Mesodermal cell (in vitro differentiated cells): ENCODE data around the gene ZCCHC8.
"Not testable (repeated sequence)": the region's sequence is repeated elsewhere in the genome, so short reads cannot be mapped to it uniquely, and the experiment has no call there.

ENCODE experiments used
- H3K27ac ChIP-seq: 2 replicates; pipeline ENCODE4 v1.7.0; 2013; ENCODE audit warnings: mild to moderate bottlenecking, low read depth, low read length, moderate library complexity; ENCODE audit not compliant: severe bottlenecking
- H3K36me3 ChIP-seq: 2 replicates; pipeline ENCODE4 v1.7.1; 2013; ENCODE audit warnings: mild to moderate bottlenecking, low read length, moderate library complexity; ENCODE audit not compliant: control insufficient read depth, insufficient read depth
- H3K4me1 ChIP-seq: one replicate; pipeline ENCODE4 v1.7.1; 2013; ENCODE audit warnings: mild to moderate bottlenecking, low read length; ENCODE audit not compliant: insufficient read depth, control insufficient read depth, poor library complexity, severe bottlenecking
- H3K4me3 ChIP-seq: 2 replicates; pipeline ENCODE4 v1.7.0; 2013; ENCODE audit warnings: low read length, control low read depth, mild to moderate bottlenecking; ENCODE audit not compliant: insufficient read depth, poor library complexity, severe bottlenecking; ENCODE audit errors: extremely low read depth
- H3K9me3 ChIP-seq: 2 replicates; pipeline ENCODE4 v1.7.1; 2013; ENCODE audit warnings: mild to moderate bottlenecking, low read length, moderate library complexity; ENCODE audit not compliant: control insufficient read depth
- WGBS, 2 experiments: methylation state at CpG; one replicate each; pipeline ENCODE4 v1.1.5; 2013; ENCODE audit warnings: missing lambda C conversion rate in 2 of 2; ENCODE audit not compliant: insufficient coverage in 2 of 2; 5-methylcytosine and 5-hydroxymethylcytosine counted together

The ZCCHC8 gene

DNA sequence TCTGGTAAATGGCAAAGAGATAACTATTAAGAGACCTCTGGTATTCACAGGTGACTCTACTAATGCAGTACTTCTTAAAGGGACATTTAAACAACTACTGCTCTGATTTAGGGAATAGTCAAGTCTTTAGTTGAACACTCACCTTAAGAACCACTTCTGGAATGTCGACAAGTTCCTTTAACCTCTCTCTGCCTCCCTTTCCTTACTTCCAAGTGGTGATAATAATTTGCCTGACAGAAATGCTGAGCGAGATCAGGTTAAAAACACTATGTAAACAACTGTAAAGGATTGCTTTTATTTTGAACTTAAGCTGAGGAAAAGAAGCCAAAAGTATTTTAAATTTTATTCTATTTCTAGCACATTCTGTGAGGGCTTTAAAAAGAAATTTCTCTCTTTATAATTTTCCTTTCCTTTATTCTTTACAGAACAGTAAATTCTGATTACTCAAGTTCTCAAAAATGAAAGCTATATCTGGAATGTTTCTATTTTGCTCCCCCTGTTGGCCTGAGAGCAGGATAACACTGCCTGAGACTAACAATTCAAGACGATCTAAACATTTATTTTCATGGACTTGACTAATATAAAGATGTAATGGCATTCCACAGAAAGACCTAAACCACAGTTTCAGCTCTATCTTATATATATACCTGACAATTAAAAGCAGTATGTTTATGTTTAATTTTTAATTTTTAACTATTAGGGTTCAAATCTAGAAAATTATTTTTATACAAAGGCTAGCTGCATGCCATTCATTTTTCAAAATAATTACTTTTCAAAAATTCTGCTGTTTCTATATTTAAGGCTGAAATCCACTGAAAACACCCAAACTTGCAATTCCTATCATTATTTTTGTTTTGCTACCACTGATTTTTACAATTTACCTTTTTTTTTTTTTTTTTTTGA, 29.2 kb downstream of the ZCCHC8 start:
- WGBS, 2 experiments: no CpG with 5 or more reads among the region's 3 CpGs
- no peak overlapping the region for H3K4me3 ChIP-seq

DNA sequence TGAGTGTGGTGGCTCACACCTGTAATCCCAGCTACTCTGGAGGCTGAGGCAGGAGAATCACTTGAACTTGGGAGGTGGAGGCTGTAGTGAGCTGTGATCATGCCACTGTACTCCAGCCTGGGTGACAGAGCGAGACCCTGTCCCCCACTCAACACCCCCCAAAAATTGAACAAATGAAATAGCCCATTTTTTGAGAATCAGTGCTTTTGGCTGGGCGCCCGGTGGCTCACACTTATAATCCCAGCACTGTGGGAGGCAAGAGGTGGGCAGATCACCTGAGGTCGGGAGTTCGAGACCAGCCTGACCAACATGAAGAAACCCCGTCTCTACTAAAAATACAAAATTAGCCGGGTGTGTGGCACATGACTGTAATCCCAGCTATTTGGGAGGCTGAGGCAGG, 30.2 kb downstream of the ZCCHC8 start:
- not testable (repeated sequence) for H3K27ac ChIP-seq, H3K9me3 ChIP-seq, H3K4me3 ChIP-seq, H3K4me1 ChIP-seq
- peaks cover 41% of the 10 kb centered on the region for H3K36me3 ChIP-seq
- WGBS, 2 experiments: 63 to 95% methylated on average over 2 to 6 of the region's 7 CpGs

More for the DNA sequence above, 29.2 kb downstream of the ZCCHC8 start:
- H3K27ac ChIP-seq: peak overlapping the region; percentile 47
- H3K9me3 ChIP-seq: no peaks in the 10 kb centered on the region
- peaks cover 51% of the 10 kb centered on the region for H3K36me3 ChIP-seq
- peaks cover 5% of the 10 kb centered on the region for H3K4me1 ChIP-seq

DNA sequence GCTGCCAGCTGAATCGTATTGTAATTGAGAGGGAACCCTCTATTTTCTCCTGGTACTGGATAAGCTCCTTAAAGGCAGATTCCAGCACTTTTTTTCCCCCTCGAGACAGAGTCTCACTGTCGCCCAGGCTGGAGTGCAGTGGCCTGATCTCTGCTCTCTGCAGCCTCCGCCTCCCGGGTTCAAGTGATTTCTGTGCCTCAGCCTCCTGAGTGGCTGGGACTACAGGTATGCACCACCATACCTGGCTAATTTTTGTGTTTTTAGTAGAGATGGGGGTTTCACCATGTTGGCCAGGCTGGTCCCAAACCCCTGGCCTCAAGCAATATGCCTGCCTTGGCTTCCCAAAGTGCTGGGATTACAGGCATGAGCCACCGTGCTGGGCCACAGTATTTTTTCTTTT, 30.9 kb downstream of the ZCCHC8 start:
- H3K4me1 ChIP-seq: not testable (repeated sequence)
- 97 to 100% methylated on average over 4 of the region's 6 CpGs for WGBS, 2 experiments

DNA sequence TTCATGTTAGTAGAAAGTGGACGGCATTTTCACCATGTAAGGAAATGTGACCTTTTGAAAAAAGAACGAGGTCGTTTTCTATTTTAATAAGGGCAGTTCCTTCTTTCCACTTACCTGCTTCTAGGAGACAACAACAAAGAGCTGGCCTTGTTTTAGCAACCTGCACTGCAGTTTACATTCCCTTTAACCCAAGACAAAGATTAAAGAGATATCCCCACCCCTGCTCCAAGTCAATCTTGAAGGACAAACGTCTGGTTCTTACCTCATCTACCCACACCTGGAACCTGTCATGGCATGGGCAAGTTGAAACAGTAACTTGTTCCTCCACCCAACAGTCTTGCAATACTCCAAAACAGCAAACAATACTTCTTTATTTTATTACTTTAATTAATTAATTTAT, 32.7 kb downstream of the ZCCHC8 start:
- WGBS, 2 experiments: 100% methylated on average over 4 of the region's 4 CpGs
- H3K27ac ChIP-seq: no peak overlapping the region
- peaks cover 8% of the 10 kb centered on the region for H3K4me1 ChIP-seq
- peaks cover 20% of the 10 kb centered on the region for H3K36me3 ChIP-seq
- no peaks in the 10 kb centered on the region for H3K9me3 ChIP-seq
- H3K4me3 ChIP-seq: no peak overlapping the region

More for the DNA sequence above, 30.9 kb downstream of the ZCCHC8 start:
- H3K4me3 ChIP-seq, H3K27ac ChIP-seq, H3K9me3 ChIP-seq: not testable (repeated sequence)
- H3K36me3 ChIP-seq: peaks cover 37% of the 10 kb centered on the region

DNA sequence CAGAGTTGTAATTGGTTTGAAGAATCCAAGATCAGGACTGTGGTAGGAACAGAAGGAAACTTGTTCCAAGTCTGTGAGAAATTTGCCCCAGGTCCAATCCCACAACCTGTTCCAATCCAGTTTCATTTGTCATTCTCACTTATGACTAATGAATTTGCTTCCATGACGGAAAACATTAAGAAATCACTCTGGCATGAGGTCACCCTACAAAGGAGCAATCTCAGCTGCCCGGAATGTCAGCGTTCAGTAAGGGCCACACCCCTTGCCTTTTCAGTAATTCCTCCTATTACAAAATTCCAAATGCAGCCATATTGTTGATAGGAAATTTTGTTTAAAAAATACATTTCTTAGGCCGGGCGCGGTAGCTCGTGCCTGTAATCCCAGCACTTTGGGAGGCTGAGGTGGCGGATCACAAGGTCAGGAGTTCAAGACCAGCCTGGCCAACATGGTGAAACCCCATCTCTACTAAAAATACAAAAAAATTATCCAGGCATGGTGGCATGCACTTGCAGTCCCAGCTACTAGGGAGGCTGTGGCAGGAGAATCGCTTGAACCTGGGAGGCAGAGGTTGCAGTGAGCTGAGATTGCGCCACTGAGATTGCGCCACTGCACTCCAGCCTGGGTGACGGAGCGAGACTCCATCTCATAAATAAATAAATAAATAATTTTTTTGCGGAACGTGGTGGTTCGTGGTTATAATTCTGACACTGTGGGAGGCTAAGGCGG, 36.3 kb downstream of the ZCCHC8 start:
- peak overlapping the region; percentile 33 for H3K27ac ChIP-seq

DNA sequence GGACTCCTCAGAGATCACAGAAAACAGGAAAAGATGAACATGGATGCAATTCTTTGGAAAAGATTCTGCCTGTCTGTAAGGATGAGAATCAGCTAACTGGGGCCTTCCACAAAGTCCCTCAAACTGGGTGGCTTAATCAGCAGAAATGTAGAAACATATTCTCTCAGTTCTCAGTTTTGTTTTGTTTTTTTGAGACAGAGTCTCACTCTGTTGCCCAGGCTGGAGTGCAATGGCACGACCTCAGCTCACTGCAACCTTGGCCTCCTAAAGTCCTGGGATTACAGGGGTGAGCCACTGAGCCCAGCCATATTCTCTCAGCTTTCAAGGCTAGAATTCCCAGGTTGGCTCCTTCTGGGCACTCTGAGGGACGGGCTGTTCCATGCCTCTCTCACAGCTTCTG, 40.1 kb downstream of the ZCCHC8 start:
- H3K27ac ChIP-seq: no peak overlapping the region
- no peak overlapping the region for H3K4me3 ChIP-seq
- H3K4me1 ChIP-seq: peaks cover 3% of the 10 kb centered on the region
- H3K36me3 ChIP-seq: no peaks in the 10 kb centered on the region
- no peaks in the 10 kb centered on the region for H3K9me3 ChIP-seq
- 69 to 95% methylated on average over 2 of the region's 2 CpGs for WGBS, 2 experiments

More for the DNA sequence above, 36.3 kb downstream of the ZCCHC8 start:
- not testable (repeated sequence) for H3K9me3 ChIP-seq, H3K4me1 ChIP-seq, H3K36me3 ChIP-seq, H3K4me3 ChIP-seq
- 89 to 90% methylated on average over 6 to 11 of the region's 17 CpGs for WGBS, 2 experiments

DNA sequence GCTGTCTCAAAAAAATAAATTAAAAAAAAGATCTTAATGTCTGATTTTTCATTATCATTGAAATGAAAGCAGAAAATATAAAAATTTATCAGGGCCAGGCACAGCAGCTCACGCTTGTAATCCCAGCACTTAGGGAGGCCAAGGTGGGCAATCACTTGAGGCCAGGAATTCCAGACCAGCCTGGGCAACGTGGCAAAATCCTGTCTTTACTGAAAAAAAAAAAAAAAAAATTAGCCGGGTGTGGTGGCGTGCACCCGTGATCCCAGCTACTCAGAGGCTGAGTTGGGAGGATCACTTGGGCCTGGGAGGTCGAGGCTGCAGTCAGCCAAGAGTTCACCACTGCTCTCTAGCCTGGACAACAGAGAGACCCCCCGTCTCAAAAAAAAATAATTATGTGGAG, 40.7 kb downstream of the ZCCHC8 start:
- H3K4me1 ChIP-seq: peaks cover 3% of the 10 kb centered on the region
- 86 to 93% methylated on average over 5 to 6 of the region's 7 CpGs for WGBS, 2 experiments
- no peak overlapping the region for H3K4me3 ChIP-seq
- no peaks in the 10 kb centered on the region for H3K36me3 ChIP-seq
- no peaks in the 10 kb centered on the region for H3K9me3 ChIP-seq
- H3K27ac ChIP-seq: no peak overlapping the region

DNA sequence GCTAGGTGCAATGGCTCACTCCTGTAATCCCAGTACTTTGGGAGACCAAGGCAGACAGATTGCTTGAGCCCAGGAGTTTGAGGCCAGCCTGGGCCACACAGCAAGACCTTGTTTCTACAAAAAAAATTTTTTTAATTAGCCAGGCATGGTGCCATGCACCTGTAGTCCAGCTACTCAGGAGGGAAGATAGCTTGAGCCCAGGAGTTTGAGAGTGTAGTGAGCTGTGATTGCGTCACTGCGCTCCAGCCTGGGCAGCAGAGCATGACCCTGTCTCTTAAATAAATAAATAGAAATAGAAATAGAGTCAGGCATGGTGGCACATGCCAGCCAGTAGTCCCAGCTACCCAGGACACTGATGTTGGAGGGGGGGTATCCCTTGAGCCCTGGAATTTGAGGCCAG, 41.5 kb downstream of the ZCCHC8 start:
- no peaks in the 10 kb centered on the region for H3K9me3 ChIP-seq
- no peaks in the 10 kb centered on the region for H3K36me3 ChIP-seq
- WGBS, 2 experiments: 100% methylated on average over 1 of the region's 2 CpGs; no CpG with 5 or more reads in 1 of the 2 experiments
- H3K4me1 ChIP-seq: no peaks in the 10 kb centered on the region
- no peak overlapping the region for H3K4me3 ChIP-seq
- no peak overlapping the region for H3K27ac ChIP-seq

DNA sequence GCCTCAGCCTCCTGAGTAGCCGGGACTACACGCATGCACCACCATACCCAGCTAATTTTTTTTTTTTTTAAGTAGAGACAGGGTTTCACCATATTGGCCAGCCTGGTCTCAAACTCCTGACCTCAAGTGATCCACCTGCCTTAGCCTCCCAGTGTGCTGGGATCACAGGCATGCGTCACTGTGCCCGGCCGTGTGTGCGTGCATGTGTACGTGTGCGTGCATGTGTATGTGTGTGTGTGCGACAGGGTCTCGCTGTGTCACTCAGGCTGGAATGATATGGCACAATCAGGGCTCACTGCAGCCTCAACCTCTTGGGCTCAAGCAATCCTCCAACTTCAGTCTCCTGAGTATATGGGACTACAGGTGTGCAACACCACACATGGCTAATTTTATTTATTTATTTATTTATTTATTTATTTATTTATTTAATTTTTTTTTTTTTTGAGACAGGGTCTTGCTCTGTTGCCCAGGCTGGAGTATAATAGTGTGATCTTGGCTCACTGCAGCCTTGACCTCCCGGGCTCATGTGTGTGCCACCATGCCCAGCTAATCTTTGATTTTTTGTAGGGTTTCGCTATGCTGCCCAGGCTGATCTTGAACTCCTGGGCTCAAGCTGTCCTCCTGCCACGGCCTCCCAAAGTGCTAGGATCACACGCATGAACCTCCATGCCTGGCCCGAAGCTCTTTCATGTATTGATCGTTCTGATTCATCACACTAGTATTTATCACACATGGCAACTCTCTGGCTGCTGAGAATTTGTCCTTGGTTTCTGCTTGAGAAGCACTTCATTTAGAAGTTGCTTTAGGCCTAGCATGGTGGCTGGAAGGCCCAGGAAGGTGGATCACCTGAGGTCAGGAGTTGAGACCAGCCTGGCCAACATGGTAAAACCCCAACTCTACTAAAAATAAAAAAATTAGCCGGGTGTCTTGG, 42.4 kb downstream of the ZCCHC8 start:
- no peak overlapping the region for H3K27ac ChIP-seq
- no peaks in the 10 kb centered on the region for H3K4me1 ChIP-seq
- no peak overlapping the region for H3K4me3 ChIP-seq
- H3K9me3 ChIP-seq: no peaks in the 10 kb centered on the region
- 93 to 94% methylated on average over 9 to 10 of the region's 17 CpGs for WGBS, 2 experiments
- H3K36me3 ChIP-seq: no peaks in the 10 kb centered on the region

DNA sequence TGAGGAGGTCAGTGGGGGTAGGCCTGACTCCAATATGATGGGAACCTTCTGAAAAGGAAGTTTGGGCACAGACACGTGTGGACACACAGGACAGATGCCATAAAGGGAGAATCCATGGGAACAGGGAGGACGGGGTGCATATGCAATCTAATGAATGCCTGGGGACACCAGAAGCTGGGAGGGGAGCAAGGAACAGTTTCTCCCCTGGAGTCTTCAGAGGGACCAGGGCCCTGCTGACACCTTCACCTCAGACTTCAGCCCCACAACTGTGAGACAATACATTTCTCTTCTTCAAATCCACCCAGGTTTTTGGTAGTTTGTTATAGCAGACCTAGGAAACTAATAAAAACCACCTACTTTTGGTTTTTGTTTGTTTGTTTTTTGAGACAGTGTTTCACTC, 43.1 kb downstream of the ZCCHC8 start:
- no peaks in the 10 kb centered on the region for H3K36me3 ChIP-seq
- H3K4me3 ChIP-seq: no peak overlapping the region
- H3K4me1 ChIP-seq: no peaks in the 10 kb centered on the region
- no peaks in the 10 kb centered on the region for H3K9me3 ChIP-seq
- WGBS, 2 experiments: 83 to 85% methylated on average over 1 to 2 of the region's 2 CpGs
- H3K27ac ChIP-seq: no peak overlapping the region
